Prostate gland (tissue), 1 donor: Measurements from ENCODE around the gene SCN4A.
"Not testable (repeated sequence)": the region's sequence is repeated elsewhere in the genome, so short reads cannot be mapped to it uniquely, and the experiment has no call there.

ENCODE experiments used
- POLR2A ChIP-seq: fragments of 450-650 bp; IDR thresholded peaks from one replicate; pipeline ENCODE4 v1.6.1; 2016; ENCODE audit warnings: antibody characterized with exemption, mild to moderate bottlenecking
- POLR2AphosphoS5 ChIP-seq: sonication (generic); formaldehyde crosslinking; IDR thresholded peaks from one replicate; pipeline ENCODE4 v1.6.1; 2017; ENCODE audit warnings: antibody characterized with exemption

DNA sequence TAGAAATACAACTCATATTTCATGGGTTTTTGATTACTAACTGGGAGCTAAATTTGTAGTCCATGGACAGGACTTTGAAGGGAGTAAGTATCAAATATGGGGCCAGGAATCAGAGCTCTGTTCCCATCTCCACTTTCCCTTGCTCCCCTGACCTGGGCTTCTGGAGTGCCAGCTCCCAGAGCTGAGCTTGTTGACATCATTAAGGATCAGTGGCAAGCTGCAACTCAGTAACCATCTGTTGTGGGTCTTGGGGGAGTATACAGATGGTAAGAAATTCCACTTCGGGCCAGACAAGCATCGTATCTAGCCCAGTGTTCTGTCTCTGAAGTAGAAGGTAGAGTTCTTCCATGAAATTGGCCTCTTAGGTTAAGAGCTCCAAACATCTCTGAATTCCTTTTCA, 70.7 kb downstream of the SCN4A start:
- not testable (repeated sequence) for TF ChIP-seq POLR2AphosphoS5, POLR2A
